Left forelimb (tissue), 1 donor: Measurements from ENCODE around the gene TDRD7.

Experiments used
- DNase-seq: peaks from one replicate; pipeline ENCODE4 v3.0.0-alpha.2; 2018; ENCODE audit warnings: low spot score

Gene TDRD7

DNA sequence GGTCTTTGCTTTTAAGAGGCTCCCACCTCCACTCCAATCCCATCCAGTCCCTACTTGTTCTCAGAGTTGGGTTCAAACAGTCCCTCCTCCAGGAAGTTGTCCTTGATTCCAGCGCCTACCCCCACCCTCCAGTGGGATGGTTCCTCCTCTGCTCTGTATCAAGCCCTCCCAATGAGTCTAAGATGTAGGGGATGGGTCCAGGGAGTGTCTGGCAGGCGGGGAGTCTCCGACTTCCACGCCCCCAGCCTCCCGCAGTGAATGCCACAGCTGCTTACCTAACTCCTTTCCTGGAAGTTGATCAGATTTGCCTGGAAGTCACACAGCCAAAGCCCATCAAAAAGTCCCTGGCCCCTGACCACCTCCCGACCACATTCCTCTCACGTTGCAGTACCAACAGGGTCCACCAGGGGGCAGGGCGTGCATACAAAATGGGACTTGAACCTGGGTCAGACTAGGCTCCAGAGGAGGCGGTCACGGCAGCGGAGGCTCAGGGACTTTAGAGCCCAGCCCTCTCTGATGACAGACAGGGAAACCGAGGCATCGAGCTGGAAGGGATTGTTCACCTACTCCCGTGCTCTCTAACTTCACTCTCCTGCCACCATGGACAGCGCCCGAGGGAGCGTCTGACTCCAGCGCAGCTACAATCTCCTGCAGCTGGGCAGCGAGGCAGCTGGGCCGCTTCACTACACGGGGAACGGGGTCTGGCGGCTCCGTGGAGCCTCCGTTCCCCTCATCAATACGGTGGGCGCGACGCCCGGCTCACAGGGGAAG lies 25.0 kb upstream of the TDRD7 start:
- peak; percentile 77 for DNase-seq

DNA sequence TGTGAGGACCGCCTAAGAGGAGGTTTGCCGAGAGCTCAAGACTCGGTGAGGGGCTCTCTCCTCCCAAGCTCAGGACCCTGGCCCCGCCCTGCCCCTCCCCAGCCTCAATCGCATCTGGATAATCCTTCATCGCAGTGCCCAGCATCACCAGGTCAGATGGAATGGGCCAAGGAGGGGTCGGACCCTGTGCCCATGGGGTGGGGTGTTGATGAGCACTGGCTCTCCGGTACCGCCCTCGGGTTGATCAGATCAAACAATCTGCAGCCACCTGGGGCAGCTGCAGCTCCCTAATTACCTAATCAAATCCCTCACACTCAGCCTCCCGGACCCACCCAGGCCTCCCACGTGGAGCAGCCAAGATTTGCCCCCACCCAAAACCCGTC lies 24.4 kb upstream of the TDRD7 start:
- DNase-seq, result no peak

GRCh38 chr9:97387936-97388684 lies 23.8 kb upstream of the TDRD7 start:
- no peak for DNase-seq

GRCh38 chr9:97388721-97389238 lies 23.1 kb upstream of the TDRD7 start:
- no peak for DNase-seq

- DNase-seq, result no peak
Observed at GRCh38 chr9:97389249-97389648, 22.6 kb upstream of the TDRD7 start.

DNA sequence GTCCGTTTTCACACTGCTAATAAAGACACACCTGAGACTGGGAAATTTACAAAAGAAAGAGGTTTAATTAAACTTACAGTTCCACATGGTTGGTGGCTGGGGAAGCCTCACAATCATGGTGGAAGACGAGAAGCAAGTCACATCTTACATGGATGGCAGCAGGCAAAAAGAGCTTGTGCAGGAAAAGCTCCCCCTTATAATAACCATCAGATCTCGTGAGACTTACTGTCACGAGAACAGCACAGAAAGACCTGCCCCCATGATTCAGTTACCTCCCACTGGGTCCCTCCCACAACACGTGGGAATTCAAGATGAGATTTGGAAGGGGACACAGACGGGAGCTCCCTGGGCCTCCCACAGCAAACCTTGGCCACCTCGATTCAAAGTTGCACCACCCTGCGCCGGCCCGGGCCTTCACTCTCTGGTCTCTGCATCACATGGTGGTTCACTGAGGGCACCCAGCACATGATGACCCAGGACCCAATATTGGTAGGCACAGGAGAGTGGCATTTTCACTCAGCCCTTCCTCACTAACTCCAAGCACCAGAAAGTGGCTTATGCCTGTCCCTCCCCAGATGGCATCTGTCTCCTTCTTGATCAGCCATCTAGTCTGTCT lies 21.0 kb upstream of the TDRD7 start:
- no peak for DNase-seq

- DNase-seq, result no peak
Observed at GRCh38 chr9:97394881-97395280, 17.0 kb upstream of the TDRD7 start.

DNA sequence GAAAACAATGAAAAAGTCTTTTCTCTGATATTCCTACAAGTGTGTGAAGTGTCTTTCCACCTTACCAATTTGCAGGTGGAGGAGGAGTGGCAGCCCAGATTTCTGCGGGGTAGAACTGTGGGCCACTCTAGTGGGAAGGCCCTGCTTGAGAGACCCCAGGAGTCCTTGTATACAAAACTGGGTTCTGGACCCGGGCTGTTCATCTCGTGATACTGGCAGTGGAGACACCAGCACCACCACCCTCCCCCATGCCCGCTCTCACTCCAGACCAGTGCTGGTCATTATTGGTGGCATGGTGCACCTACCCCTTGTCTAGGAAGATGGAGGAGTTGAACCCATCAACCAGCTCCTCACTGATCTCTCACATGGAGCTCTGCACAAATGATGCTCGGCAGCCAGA lies 16.2 kb upstream of the TDRD7 start:
- DNase-seq, result no peak

- DNase-seq, result no peak
Observed at GRCh38 chr9:97396256-97396655, 15.6 kb upstream of the TDRD7 start.

DNA sequence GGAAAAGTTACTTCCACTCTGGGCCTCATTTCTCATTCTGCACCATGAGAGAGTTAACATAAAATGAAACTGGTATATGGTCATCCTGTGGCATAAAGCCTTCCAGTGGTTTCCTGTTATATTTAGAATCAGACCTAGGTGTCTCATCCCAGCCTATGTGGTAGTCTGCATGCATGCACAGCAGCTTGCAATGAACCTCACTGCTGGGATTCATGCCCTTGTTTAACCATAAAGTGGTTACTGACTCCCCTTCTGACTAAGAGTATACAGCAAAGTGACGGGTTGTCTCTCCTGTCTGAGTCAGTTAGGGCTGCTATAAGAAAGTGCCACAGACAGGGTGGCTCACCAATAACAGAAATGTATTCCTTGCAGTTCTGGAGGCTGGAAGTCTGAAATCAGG lies 14.7 kb upstream of the TDRD7 start:
- DNase-seq, result no peak

- DNase-seq, result no peak
Observed at GRCh38 chr9:97398999-97399758, 12.7 kb upstream of the TDRD7 start.

GRCh38 chr9:97403746-97404316 lies 8.1 kb upstream of the TDRD7 start:
- no peak for DNase-seq

DNA sequence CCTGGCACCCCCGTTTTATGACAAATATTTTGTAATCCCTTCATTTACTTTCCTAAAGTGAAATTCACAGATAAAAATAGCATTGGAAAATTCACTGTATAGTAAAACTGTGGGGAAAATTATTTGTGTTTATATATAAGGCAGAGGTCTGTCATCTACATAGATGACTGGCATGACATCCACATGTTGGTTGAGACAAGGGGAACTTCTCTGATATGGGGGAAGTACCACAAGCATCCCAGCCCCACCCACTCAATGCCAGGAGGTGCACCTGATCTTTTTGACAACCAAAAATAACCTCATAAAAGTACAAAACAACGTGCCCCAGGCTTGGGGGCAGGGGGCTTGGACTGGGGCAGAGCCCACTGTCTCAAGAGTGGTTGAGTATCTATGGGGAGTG lies 6.3 kb upstream of the TDRD7 start:
- DNase-seq, result no peak

DNA sequence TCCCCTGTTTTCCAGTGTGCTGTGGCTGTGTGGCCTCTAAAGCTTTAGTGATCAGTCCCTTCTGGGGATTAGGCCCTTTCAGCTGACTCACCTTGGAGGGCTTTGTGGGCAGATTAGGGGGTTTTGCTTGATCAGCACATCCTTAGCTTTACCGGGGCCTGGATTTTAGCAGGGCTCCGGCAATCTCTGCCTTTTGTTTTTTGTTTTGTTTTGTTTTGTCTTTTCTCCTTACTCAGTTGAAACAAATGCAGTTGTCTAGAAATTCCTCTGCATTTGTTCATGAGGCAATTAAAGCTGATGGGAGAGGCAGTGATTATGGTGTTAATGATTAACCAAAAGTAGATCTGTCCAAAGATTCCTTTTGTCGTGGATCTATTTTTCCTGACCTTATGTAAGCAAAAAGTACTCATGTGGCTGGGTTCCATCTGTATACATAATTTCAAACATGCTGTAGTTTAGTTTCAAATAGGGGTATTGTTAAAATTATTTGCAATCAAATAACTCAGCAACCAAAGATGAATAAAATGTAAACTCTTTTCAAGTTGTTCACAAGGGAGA lies 5.2 kb upstream of the TDRD7 start:
- DNase-seq, result no peak

GRCh38 chr9:97408562-97408961 lies 3.3 kb upstream of the TDRD7 start:
- no peak for DNase-seq

- DNase-seq, result no peak
Observed at GRCh38 chr9:97411440-97411788, 482 bp upstream of the TDRD7 start.

- DNase-seq, result no peak
Observed at GRCh38 chr9:97412626-97413385, 910 bp downstream of the TDRD7 start.

- no peak for DNase-seq
Observed at GRCh38 chr9:97413462-97413861, 1.6 kb downstream of the TDRD7 start.

- no peak for DNase-seq
Observed at GRCh38 chr9:97415146-97415545, 3.2 kb downstream of the TDRD7 start.

DNA sequence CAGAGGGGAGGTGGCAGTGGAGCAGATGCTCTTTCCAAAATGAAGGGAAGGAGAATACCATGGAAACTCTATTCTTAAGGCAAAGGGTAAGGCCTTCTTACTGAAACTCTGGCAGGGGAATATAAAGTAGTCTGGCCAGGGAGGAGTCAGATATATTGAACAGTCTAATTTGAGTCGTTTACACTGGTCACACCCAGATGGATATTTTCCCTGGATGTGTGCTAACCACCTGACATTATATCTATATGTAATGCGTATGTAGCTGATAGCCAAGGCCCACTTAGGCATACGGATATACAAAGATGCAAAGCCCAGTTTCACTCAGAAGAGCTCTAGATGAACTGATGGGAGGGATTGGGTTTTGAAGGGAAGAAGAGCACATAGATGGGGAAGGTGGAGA lies 7.0 kb downstream of the TDRD7 start:
- DNase-seq, result no peak

GRCh38 chr9:97419309-97419867 lies 7.5 kb downstream of the TDRD7 start:
- DNase-seq, result no peak
